ENCODE results near the gene LSM4.
A peak's percentile ranks its signal among the peaks of the same experiment; 100 is the strongest.

Gene LSM4

GRCh38 chr19:18274219-18274780 lies 48.6 kb downstream of the LSM4 start, which contains the start of gene IQCN:
IQCN (minus strand) TSS chr19:18274452; CDS start chr19:18269478, 4,974 bp downstream.
- peak; percentile 64 to 67 for DNase-seq

GRCh38 chr19:18273561-18274218 lies 49.2 kb downstream of the LSM4 start:
- peak in 1 of 2 donors; percentile 46 for DNase-seq

- DNase-seq: peak in 1 of 2 donors; percentile 55
These were observed 51.4 kb downstream of the LSM4 start for GRCh38 chr19:18271433-18271841.

- DNase-seq: peak in 1 of 2 donors; percentile 27
These were observed 52.5 kb downstream of the LSM4 start for GRCh38 chr19:18270326-18270725.

GRCh38 chr19:18269070-18269723 lies 53.7 kb downstream of the LSM4 start:
- DNase-seq: peak in 1 of 2 donors; percentile 12

GRCh38 chr19:18266771-18267686 lies 55.8 kb downstream of the LSM4 start:
- peak in 1 of 2 donors; percentile 13 for DNase-seq

- DNase-seq: peak in 1 of 2 donors; percentile 13
These were observed 57.3 kb downstream of the LSM4 start for GRCh38 chr19:18265582-18265981.

GRCh38 chr19:18264971-18265540 lies 57.8 kb downstream of the LSM4 start:
- DNase-seq: no peak

- no peak for DNase-seq
These were observed 58.6 kb downstream of the LSM4 start for GRCh38 chr19:18264137-18264854.

GRCh38 chr19:18263324-18264136 lies 59.3 kb downstream of the LSM4 start:
- DNase-seq: no peak

GRCh38 chr19:18262917-18263316 lies 60.0 kb downstream of the LSM4 start:
- DNase-seq: peak in 1 of 2 donors; percentile 17

- peak in 1 of 2 donors; percentile 14 for DNase-seq
These were observed 60.7 kb downstream of the LSM4 start for GRCh38 chr19:18262144-18262543.

- peak in 1 of 2 donors; percentile 24 for DNase-seq
These were observed 61.4 kb downstream of the LSM4 start for GRCh38 chr19:18261474-18261873.

- peak in 1 of 2 donors; percentile 27 for DNase-seq
These were observed 63.0 kb downstream of the LSM4 start for GRCh38 chr19:18259893-18260292.

GRCh38 chr19:18257503-18258470 lies 65.1 kb downstream of the LSM4 start:
- peak in 1 of 2 donors; percentile 21 for DNase-seq

Measured in CD4-positive, alpha-beta T cell treated with Interferon alpha-2 for 1 hour (primary cell).